Renal cortex interstitium (tissue), 11 donors: Measurements from ENCODE around the gene NOXO1. TPM values are rescaled to one million over a fixed set of nuclear protein-coding genes. Genes with fewer than 3 reads are reported as not detected.

Experiments
- DNase-seq, 11 donors: peaks; one replicate each; pipeline ENCODE4 v3.0.0-alpha.2; 2013; ENCODE audit warnings: low read depth in 9 of 11, low spot score in 4 of 11; ENCODE audit errors: extremely low read depth in 1 of 11
- polyA plus RNA-seq, 3 donors: library from polyadenylated mRNA; unstranded; fragments of 120-200 nt; gene quantifications; one replicate each; pipeline ENCODE4 v1.2.1, GENCODE V29; 2013; ENCODE audit not compliant: insufficient read length in 3 of 3

NOXO1 gene
- polyA plus RNA-seq, 3 donors, result 0.61 to 1.6 (median 1.1) TPM

GRCh38 chr16:1932050-1933028, 48.9 kb downstream of the NOXO1 start:
- no peak for DNase-seq

GRCh38 chr16:1930338-1930720, 50.9 kb downstream of the NOXO1 start:
- no peak for DNase-seq

GRCh38 chr16:1929578-1930337, 51.5 kb downstream of the NOXO1 start:
- peak; percentile 59 to 86 (median 75) for DNase-seq

GRCh38 chr16:1929105-1929504, 52.2 kb downstream of the NOXO1 start:
- no peak for DNase-seq

Other genes starting within 250 kb of the NOXO1 start
- gene NME3, start 209.9 kb downstream of the NOXO1 start, polyA plus RNA-seq, result 10 to 100 TPM; 16.7 to 39.0 (median 37.8) TPM
- 10 to 100 TPM in 2 of 3 donors, 1 to 10 TPM in 1; 8.1 to 15.4 (median 11.1) TPM for gene EME2, start 208.7 kb downstream of the NOXO1 start, polyA plus RNA-seq
- gene MRPS34, start 208.3 kb downstream of the NOXO1 start, polyA plus RNA-seq, result 10 to 100 TPM; 57.0 to 91.2 (median 74.7) TPM
- gene SPSB3, start 198.9 kb downstream of the NOXO1 start, polyA plus RNA-seq, result 10 to 100 TPM; 28.2 to 49.1 (median 46.0) TPM
- gene NUBP2, start 198.5 kb downstream of the NOXO1 start, polyA plus RNA-seq, result 10 to 100 TPM; 28.2 to 53.9 (median 51.0) TPM
- 1 to 10 TPM; 1.4 to 4.0 (median 2.1) TPM for gene IGFALS, start 187.8 kb downstream of the NOXO1 start, polyA plus RNA-seq
- gene HAGH, start 154.6 kb downstream of the NOXO1 start, polyA plus RNA-seq, result 10 to 100 TPM; 31.3 to 43.8 (median 42.3) TPM
- 10 to 100 TPM; 36.4 to 44.8 (median 37.8) TPM for gene FAHD1, start 154.3 kb downstream of the NOXO1 start, polyA plus RNA-seq
- 1 to 10 TPM in 2 of 3 donors, under 1 TPM in 1; 0.83 to 2.1 (median 1.3) TPM for gene MEIOB, start 109.3 kb downstream of the NOXO1 start, polyA plus RNA-seq
- gene HS3ST6, start 63.1 kb downstream of the NOXO1 start, polyA plus RNA-seq, result under 1 TPM; 0.20 to 0.32 (median 0.27) TPM
- 10 to 100 TPM; 62.1 to 73.9 (median 67.3) TPM for gene MSRB1, start 38.3 kb downstream of the NOXO1 start, polyA plus RNA-seq
- under 1 TPM; 0.16 to 0.23 (median 0.17) TPM for gene RPL3L, start 26.8 kb downstream of the NOXO1 start, polyA plus RNA-seq
- gene NDUFB10, start 21.9 kb downstream of the NOXO1 start, polyA plus RNA-seq, result 100 to 1,000 TPM; 121 to 154 (median 124) TPM
- 1,000 to 10,000 TPM; 1,794 to 2,026 (median 1,887) TPM for gene RPS2, start 16.6 kb downstream of the NOXO1 start, polyA plus RNA-seq
- under 1 TPM in 1 of 3 donors, not detected in 2; 0.13 TPM for gene RNF151, start 14.6 kb downstream of the NOXO1 start, polyA plus RNA-seq
- gene TBL3, start 9.4 kb downstream of the NOXO1 start, polyA plus RNA-seq, result 10 to 100 TPM; 28.6 to 44.0 (median 41.6) TPM
- gene GFER, start 2.7 kb upstream of the NOXO1 start, polyA plus RNA-seq, result 10 to 100 TPM; 21.5 to 31.4 (median 26.9) TPM
- 1 to 10 TPM; 1.6 to 2.6 (median 1.9) TPM for gene SYNGR3, start 8.5 kb upstream of the NOXO1 start, polyA plus RNA-seq
- gene ZNF598, start 28.4 kb upstream of the NOXO1 start, polyA plus RNA-seq, result 10 to 100 TPM; 16.6 to 28.6 (median 27.3) TPM
- 10 to 100 TPM in 1 of 3 donors, 1 to 10 TPM in 2; 3.8 to 12.4 (median 8.2) TPM for gene NPW, start 38.3 kb upstream of the NOXO1 start, polyA plus RNA-seq
- 100 to 1,000 TPM in 2 of 3 donors, 10 to 100 TPM in 1; 82.6 to 162 (median 147) TPM for gene NHERF2, start 45.4 kb upstream of the NOXO1 start, polyA plus RNA-seq
- 10 to 100 TPM; 15.2 to 26.1 (median 19.9) TPM for gene NTHL1, start 66.4 kb upstream of the NOXO1 start, polyA plus RNA-seq
- 100 to 1,000 TPM; 138 to 170 (median 151) TPM for gene TSC2, start 66.5 kb upstream of the NOXO1 start, polyA plus RNA-seq
- 100 to 1,000 TPM in 2 of 3 donors, 10 to 100 TPM in 1; 53.6 to 123 (median 101) TPM for gene PKD1, start 154.4 kb upstream of the NOXO1 start, polyA plus RNA-seq
- 1 to 10 TPM; 2.6 to 3.4 (median 3.0) TPM for gene RAB26, start 167.2 kb upstream of the NOXO1 start, polyA plus RNA-seq
- 10 to 100 TPM; 48.0 to 58.5 (median 49.3) TPM for gene TRAF7, start 174.3 kb upstream of the NOXO1 start, polyA plus RNA-seq
- gene CASKIN1, start 215.1 kb upstream of the NOXO1 start, polyA plus RNA-seq, result 1 to 10 TPM in 2 of 3 donors, under 1 TPM in 1; 1.00 to 2.4 (median 1.9) TPM
- 10 to 100 TPM; 41.6 to 55.8 (median 44.5) TPM for gene MLST8, start 224.0 kb upstream of the NOXO1 start, polyA plus RNA-seq
- 10 to 100 TPM in 1 of 3 donors, 1 to 10 TPM in 2; 4.5 to 11.0 (median 7.9) TPM for gene BRICD5, start 229.4 kb upstream of the NOXO1 start, polyA plus RNA-seq
- 10 to 100 TPM; 13.0 to 17.1 (median 14.9) TPM for gene PGP, start 233.4 kb upstream of the NOXO1 start, polyA plus RNA-seq
- gene E4F1, start 242.1 kb upstream of the NOXO1 start, polyA plus RNA-seq, result 10 to 100 TPM; 13.0 to 24.9 (median 22.5) TPM